Activated naive CD4-positive, alpha-beta T cell (primary cell): ENCODE data around the gene CCDC187.
A peak's percentile ranks its signal among the peaks of the same experiment; 100 is the strongest.

ENCODE experiments used
- DNase-seq, 4 experiments: peaks; one replicate each; lab custom pipeline; 2025; lab: John Stamatoyannopoulos, UW

The CCDC187 gene

DNA sequence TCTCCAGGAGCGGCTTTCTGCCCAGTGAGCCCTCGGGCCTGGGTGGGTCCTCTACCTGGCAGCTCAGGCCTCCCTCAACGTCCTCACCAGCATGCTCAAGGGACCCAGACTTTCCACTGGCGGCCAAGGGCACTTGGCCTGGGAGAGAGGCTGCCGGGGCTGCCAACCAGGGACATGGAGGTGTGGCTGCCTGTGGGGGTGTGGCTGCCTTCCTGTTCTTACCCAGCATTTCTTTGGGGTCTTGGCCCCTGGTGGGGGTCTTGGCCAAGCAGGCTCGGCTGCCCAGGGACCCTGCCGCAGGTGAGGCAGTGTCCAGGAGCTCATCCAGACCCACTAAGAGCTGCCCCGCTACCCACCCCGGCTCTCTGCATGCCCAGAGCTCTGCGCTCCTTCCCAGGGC is 51.0 kb downstream of the CCDC187 start:
- DNase-seq, result no peak

DNA sequence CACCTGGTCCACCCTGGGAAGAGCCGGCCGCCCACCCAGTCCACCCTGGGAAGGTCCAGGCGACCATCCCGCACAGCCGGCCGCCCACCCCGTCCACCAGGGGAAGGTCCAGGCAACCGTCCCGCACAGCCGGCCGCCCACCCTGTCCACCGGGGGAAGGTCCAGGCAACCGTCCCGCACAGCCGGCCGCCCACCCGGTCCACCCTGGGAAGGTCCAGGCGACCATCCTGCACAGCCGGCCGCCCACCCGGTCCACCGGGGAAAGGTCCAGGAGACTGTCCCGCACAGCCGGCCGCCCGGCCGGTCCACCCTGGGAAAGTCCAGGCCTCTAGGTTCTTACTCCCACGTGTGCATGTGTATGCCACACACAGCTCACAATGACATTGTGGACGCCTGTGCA is 51.6 kb downstream of the CCDC187 start:
- DNase-seq, result no peak

DNA sequence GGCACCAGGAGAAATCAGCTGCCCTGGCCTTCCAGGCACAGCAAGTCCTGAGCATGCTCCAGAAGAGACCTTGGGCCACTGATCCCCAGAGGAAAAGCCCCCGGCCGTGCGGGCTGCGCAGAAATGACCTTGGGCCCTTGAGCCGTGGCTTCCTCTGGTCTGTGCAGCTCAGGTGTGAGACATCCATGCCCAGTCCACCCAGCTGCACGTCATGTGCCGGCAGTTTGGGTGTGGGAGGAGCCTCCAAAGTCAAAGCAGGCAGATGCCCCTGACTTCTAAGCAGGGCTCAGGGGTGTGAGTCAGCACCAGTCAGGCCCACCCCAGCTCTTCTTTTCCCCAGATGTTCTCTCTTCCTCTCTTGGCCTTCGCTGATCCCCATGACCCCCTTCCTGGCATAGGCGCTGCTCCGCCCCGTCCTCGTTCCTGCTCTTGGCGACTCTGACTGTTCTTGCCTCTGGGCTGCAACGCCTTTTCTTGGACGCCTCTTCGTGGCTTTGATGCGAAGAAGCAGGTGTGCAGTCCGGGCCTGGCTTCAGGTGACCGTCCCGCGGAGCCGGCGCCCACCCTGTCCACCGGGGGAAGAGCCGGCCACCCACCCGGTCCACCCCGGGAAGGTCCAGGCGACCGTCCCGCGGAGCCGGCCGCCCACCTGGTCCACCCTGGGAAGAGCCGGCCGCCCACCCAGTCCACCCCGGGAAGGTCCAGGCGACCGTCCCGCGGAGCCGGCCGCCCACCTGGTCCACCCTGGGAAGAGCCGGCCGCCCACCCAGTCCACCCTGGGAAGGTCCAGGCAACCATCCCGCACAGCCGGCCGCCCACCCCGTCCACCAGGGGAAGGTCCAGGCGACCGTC is 52.4 kb downstream of the CCDC187 start:
- no peak for DNase-seq

DNA sequence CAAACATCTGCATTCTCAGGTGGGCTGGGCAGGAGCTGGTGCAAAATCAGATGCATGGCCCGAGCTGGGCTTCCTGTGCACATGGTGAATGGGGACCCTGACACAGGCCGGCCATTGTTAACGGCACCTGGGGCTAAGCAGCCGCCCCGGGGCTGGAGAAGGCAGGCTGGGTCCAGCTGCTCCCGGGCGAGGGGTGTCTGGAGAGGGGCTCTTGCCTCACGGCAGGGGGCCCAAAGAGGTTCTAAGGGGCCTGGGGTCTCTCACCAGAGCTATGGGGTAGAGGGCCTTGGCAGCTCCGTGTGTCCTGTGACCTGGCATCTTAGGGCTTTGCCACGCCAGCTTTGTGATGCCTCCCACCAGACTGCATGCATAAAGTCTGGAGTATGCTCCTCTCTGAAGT is 53.2 kb downstream of the CCDC187 start:
- DNase-seq, result no peak

DNA sequence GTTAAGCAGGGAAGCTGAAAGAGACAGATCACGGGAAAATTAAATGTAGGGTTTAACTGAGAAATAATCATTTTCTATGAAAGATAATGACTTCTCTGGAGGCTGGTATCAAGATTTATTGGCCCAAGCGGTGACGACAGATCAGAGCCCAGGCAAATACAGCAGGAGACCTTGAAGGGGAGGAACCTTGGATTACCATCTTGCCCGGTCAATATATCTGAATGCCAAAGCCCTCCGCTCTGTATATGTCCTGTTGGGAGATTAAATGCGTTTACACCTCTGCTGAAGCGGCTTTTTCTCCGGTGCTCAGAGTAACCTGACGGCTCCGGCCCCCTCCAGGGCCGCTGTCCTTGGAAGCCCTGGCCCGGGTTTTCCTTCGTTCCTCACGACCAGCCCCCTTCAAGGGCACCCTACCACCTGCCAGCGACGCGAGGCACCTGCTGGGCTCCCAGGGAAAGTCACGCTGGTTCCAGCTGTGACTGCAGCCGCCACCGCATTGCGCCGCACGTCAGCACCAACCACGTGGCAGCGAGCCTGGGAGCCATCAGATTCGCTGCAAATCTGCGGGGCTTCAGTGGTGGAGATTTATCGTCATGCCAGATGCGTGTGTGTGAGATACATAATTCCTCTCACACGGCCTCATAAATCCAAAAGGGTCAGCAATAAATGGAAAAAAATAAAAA is 53.9 kb downstream of the CCDC187 start:
- DNase-seq, result no peak

DNA sequence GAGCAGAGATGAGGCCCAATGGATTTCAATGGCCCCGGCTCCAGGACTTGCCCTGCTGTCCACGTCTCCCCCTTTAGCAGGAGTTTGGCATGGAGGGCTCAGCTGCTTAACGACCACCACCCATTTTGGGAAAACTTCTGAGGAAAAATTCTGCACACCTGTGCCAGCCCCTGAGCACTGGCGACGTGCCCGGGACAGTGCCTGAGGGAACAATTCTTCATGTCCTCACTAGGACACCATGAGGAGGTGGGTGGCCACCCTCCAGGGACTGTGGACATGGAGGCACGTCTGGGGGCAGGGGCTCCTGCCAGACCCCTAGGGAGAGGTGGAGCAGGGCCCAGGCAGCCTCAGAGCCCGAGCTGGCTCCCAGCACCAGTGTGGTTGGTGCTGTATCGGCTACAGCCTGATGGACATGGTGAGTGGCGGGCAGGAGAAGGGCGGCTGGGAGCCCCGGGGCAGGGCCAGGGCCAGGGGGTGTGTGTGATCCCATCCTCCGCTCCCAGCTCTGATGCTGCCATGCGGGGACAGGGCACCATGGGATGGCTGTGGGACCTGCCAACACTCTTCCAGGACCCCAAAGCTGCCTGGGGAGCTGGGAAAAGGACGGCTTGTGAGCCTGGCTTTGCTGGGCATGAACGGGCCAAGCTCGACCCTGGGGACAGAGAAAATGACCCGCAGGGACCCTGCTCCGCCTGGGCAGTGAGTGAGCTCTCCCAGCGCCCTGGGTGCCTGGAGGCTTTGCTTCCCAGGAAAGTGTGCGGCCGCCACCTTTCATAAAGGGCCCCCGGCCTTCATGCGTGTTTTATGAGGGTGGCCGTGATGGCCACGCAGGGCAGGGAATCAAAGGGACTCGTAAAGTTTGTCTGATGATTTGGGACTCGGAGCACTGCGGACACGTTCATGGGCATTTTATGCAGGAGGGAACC is 54.7 kb downstream of the CCDC187 start:
- no peak for DNase-seq

DNA sequence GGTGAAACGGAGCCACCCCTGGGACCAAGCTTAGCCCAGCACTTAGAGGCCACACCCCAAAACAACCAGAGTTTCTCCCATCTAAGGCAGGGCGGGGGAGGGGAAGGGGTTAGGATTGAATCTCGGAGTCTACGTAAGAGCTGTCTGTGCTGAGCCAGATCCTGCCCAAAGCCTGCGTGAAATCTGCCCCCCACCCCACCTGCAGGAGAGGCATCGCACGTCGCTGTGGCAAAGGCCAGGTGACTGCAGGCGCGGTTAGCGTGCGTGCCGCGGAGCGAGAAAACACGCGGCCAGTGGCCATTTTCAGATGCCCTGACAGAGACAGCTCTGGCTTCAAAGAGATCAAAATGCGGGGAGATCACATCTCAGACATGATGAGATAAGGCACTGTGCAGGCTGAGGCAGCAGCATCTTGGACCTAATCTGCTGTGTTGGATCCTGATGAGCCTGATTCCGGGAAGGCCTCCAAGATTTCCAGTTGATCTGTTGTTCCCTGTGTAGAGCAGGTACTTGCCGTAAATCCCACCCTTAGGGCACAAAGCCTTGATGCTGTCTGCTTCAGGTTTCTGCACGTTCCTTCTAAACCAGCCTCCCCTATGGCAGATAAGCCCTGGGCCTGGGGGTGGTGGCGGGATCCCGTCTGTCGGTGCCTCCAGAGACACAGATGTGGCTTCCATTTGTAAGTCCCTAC is 55.8 kb downstream of the CCDC187 start:
- no peak for DNase-seq

DNA sequence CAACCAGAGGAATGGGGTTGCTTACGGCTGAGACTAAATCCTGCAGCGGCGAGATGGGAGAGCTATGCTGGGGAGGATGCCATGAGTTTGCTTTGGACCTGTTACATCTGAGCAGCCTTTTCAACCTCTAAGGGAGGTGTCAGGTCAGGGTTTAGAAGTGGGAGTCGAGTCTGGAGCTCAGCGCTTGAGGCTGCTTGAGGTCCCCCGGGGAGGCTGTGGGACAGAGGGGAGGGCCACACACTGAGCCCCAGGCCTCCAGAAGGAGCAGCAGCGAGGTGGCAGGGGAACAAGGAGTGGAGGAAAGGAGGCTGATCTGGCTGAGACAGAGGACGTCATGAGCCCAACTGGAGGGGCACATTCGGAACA is 56.4 kb downstream of the CCDC187 start:
- no peak for DNase-seq

DNA sequence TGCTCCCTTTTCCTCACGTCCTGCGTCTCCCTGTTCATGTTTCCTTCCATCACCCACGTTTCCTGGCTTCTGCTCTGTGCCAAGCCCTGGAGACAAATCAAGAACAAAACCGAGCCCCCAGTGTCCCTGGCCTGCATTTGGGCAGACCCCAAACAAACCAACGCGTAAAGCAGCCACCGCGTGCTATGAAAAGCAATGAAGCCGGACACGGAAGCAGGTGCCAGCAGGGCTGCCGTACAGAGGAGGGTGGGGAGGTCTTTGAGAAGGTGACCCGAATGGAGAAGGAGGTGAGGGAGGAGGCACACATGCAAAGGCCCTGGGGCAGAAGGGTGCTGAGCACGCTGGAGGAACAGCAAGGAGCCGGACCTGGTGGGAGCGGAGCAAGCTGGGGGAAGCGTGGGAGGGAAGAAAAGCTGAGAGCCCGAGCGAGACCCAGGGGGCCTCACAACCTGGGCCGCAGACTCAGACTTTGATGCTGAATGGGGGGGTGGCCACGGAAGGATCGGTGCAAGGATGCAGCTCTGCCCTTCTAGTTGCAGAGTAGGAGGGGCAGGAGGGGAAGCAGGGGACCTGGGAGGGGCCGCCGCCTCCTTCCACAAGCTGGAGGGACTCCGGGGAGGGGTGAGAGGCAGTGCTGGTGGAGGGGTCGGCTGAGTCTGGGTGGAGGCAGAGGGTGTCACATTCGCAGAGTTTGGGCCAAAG is 56.9 kb downstream of the CCDC187 start:
- DNase-seq, result no peak

DNA sequence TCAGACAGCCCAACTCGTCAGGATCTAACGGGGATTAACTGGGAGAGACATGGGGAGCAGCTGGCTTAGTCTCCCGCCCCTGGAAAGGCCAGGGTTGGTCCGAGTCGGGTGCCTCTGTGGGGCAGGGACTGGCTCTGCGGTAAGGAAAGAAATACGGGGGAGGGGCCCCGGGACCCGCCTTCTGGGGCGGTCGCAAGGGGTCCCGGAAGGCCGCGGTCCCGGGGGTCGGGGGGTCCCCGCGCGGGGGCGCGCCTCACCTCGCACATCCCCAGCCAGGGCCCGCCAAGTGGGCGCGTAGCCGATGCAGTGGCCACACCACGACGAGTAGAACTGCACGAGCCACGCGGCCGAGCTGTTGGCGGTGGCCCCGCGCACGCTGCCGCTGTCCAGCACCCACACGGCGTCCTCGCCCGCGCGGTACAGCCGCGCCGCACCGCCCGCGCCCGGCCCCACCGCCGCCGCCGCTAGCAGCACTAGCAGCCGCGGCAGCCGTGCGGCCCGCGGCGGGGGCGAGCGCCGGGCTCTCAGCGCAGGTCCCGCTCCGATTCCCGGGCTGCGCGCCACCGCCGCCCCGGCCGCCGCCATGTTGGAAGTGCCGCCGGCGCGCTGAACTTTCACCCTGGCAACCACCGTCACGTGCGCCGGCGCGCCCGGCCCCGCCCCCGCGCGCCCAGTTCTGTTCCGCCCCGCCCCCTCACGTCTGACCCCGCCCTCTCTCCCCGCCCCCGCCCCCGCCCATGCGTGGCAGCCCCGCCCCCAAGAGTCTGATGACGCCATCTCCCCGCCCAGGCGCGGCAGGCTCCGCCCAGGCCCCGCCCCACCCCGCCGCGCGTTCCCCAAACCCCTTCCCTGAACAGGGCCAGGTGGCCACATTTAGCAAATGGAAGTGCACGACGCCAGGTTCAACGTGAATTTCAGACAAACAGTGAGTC is 58.4 kb downstream of the CCDC187 start, which contains the start of gene QSOX2:
QSOX2 (minus strand) TSS at position 594 of the 932 bp plus-strand sequence; CDS start at position 585, 9 bp downstream.
- peak; percentile 78 to 87 (median 81) for DNase-seq

DNA sequence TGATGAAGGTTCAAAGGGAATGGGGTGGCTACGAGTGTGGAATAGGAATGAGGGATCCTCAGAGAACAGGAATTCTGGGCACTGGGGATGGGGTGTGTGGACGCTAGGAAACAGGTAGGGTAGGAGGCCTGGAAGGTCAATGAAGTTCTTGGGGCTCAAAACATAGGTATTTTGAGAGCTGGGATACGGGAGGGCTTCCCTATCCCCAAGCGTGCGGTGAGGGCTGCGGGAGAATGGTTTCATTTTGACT is 59.0 kb downstream of the CCDC187 start:
- no peak for DNase-seq

DNA sequence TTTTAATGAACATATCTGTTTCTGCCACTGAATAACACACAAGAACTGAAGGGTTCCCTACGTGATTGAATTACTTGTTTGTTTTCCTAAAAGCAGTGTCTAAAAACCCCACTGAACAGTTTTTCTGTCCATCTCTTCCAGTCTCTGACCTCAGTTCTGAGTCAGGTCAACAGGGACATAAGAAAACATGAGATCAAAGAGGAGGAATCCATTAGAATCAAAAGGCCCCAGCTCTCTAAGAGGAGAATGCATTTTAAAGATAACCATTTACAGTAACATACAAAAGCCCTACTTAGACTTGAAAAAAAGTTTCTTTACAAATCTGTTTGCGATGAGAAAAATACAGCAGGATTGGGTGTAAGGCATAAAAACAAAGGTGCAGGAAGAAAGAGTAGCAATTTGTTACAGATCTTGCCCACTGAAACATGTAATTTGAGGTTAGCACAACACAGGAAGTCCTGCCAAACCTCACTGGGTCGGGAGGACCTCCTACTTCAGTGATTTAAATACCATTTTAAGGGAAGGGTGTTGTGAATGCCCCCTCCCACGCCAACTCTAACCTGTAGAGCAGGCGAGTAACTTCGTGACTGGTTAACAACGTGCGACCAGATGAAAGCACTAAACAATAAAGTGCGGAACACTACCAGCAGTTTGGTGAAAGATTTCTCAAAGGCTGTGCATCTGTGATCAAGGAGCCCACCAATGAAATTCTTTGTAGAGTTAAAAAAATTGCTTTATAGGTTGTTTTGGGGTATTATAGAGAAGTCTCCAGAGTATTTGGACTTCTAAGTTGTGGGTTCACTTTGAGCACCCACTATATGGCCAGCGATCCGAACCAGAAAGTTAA is 59.5 kb downstream of the CCDC187 start:
- peak in 1 of 4 experiments; percentile 21 for DNase-seq

DNA sequence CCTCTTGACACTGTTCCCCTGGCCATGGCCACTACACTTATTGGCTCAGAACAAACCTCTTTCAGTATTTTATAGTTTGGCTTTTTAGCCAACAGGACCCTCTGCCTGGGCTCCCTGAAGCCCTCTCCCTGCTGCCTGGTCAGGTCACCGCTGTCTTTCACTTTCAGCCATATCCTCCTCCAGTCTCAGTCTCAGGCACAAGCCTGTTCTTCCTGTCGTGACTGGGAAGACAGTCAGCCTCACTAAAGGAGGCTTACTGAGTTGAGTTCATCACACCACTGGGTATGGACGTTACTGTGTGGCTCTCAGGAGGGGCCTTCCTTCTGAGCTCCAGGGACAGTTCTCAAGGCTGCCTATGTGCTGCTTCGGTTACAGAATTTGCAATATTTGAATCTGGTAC is 60.3 kb downstream of the CCDC187 start:
- DNase-seq, result no peak

DNA sequence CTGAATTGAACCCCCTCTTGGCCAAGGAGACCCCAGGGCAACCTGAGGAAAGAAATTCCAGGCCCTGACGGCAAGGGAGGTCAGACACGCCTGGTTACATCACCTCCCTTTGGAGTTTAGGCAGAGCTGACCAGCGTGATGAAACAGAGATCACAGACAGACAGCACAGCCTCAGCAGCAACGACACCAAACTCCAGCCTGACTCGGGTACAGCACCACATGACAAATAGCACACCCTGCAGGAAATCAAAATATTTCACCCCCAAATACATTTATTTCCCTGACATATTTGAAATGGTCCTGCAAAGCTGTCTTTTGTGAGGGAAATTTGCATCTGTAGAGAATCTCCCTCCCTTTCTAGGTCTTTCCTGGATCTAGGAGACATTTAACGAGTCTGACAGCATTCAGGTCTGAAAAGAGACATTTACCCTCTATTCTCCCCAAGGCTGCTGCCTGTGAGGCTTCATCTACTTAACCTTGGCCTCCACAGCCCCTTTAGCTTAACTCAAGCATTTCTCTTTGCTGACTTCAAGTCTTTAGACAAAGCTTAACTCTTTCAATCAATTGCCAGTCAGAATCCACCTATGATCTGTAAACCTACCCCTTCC is 60.9 kb downstream of the CCDC187 start:
- no peak for DNase-seq

DNA sequence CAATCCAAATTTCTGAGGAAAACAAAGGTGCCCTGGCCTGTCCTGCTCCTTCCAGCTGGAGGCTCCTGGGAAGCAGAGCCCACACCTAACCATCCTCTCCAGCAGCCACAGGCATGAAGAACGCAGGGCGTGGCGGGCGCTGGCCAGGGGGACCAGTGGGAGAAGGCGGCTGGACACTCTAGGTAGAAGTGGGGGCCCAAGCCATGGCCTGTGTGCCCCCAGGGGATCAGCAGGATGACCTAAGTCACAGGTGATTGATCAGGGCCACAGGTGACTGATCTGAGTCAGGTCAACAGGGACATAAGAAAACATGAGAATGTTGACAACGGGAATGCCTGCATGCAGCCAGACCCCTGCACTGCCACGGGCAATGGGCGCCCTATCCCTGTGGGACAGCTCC is 61.6 kb downstream of the CCDC187 start:
- no peak for DNase-seq

DNA sequence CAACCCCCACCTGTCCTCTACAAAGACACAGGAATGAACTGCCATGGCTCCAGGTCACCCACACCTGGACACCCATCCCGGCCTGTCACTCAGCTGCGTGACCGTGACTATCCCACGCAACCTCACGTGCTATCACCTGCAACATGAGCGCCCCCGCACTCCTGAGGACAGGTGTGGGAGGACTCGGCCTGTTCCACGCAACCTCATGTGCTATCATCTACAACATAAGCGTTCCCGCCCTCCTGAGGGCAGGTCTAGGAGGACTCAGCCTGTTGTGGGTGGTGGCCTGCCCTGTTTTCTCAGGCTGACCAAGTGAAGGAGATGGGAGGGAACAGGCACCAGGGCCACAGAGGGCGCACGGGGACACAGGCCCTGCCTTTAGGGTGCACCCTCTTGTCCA is 62.4 kb downstream of the CCDC187 start:
- no peak for DNase-seq

DNA sequence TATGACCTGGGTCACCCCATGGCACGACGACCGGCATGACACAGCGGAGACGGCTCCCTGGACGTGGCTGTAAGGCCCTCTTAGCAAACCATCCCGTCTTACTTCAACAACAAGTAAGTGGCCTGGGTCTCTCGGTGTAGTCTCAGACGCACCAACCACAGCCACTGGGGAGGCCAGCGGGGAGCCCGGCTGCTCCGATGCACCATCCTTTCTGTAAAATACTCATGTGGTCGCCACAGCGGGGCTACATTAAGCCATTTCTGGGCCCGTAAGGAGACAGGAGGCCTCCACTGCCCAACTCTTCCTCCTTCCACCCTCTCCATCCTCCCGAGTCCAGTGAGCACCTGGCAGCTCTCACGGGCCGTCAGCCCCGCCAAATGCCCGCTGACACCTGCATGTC is 63.0 kb downstream of the CCDC187 start:
- no peak for DNase-seq

DNA sequence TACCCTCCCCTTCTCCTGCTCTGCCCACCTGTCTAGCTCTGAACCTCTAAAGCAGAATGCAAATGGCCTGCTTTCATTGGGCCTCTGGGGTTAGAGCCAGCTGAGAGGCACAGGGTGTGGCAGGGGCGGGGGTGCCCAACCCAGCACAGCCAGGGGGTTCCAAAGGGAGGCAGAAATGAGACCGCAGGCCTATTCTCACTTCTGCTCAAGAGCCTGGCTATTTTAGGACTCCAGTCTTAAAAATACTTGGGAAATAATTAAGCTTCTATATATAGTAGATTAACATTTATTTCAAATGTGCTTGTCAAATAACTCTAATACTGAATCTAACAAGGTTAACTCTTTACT is 63.9 kb downstream of the CCDC187 start:
- DNase-seq, result no peak
